IPS-NIHi11 (cell line): Measurements from ENCODE around the gene SEC14L1.

Experiments
- DNase-seq: peaks from one replicate; pipeline ENCODE4 v3.0.0; 2012; ENCODE audit warnings: mixed read lengths, low spot score

The SEC14L1 gene

GRCh38 chr17:77193653-77194052, 52.9 kb downstream of the SEC14L1 start:
- no peak for DNase-seq

GRCh38 chr17:77194179-77194578, 53.4 kb downstream of the SEC14L1 start:
- DNase-seq: no peak

- no peak for DNase-seq
These were observed 55.5 kb downstream of the SEC14L1 start for GRCh38 chr17:77196251-77196650.

GRCh38 chr17:77197115-77197514, 56.3 kb downstream of the SEC14L1 start:
- DNase-seq: no peak

GRCh38 chr17:77200711-77201110, 59.9 kb downstream of the SEC14L1 start:
- DNase-seq: no peak

GRCh38 chr17:77203436-77203835, 62.7 kb downstream of the SEC14L1 start:
- no peak for DNase-seq

GRCh38 chr17:77203846-77204245, 63.1 kb downstream of the SEC14L1 start:
- DNase-seq: no peak

- DNase-seq: no peak
These were observed 63.8 kb downstream of the SEC14L1 start for GRCh38 chr17:77204536-77204935.

- no peak for DNase-seq
These were observed 64.8 kb downstream of the SEC14L1 start for GRCh38 chr17:77205396-77206125.

GRCh38 chr17:77206158-77206956, 65.6 kb downstream of the SEC14L1 start:
- DNase-seq: no peak

- DNase-seq: no peak
These were observed 67.0 kb downstream of the SEC14L1 start for GRCh38 chr17:77207689-77208216.

GRCh38 chr17:77208217-77208808, 67.5 kb downstream of the SEC14L1 start:
- peak; percentile 43 for DNase-seq

- DNase-seq: no peak
These were observed 68.1 kb downstream of the SEC14L1 start for GRCh38 chr17:77208856-77209255.

- DNase-seq: no peak
These were observed 68.6 kb downstream of the SEC14L1 start for GRCh38 chr17:77209330-77209748.

- no peak for DNase-seq
These were observed 69.6 kb downstream of the SEC14L1 start for GRCh38 chr17:77210331-77210730.

GRCh38 chr17:77210946-77211541, 70.3 kb downstream of the SEC14L1 start:
- no peak for DNase-seq

- no peak for DNase-seq
These were observed 70.9 kb downstream of the SEC14L1 start for GRCh38 chr17:77211681-77212080.

GRCh38 chr17:77212081-77212832, 71.5 kb downstream of the SEC14L1 start:
- DNase-seq: no peak

GRCh38 chr17:77212833-77213777, 72.3 kb downstream of the SEC14L1 start:
- no peak for DNase-seq

GRCh38 chr17:77213778-77214132, 73.0 kb downstream of the SEC14L1 start:
- DNase-seq: no peak

GRCh38 chr17:77214328-77214727, 73.6 kb downstream of the SEC14L1 start:
- DNase-seq: no peak
